Measurements from ENCODE around the gene SESN3. TPM values are rescaled to one million over a fixed set of nuclear protein-coding genes. Genes with fewer than 3 reads are reported as not detected.

SESN3 gene
- total RNA-seq, 6 experiments from 2014 or later = 2.8 to 8.8 (median 5.5) TPM

- no peaks in the 10 kb centered on the region for H3K36me3 ChIP-seq
- TF ChIP-seq POLR2A (IDR thresholded peaks at IDR 0.05) (no peak), CTCF (IDR thresholded peaks at IDR 0.05) (no peak)
- DNase-seq (no peak), ATAC-seq (no peak)
- H3K4me3 ChIP-seq = no peak overlapping the region
- no peak overlapping the region for H3K27ac ChIP-seq
- intact Hi-C loops (cut with DNase I) = no loop called here
- WGBS (ENCODE audit: insufficient coverage, low coverage, low lambda C conversion rate, missing lambda C conversion rate) = 83% methylated on average over 1 of the region's 2 CpGs
- H3K27me3 ChIP-seq = no peaks in the 10 kb centered on the region
- no peaks in the 10 kb centered on the region for H3K9me3 ChIP-seq
- H3K4me1 ChIP-seq = no peaks in the 10 kb centered on the region
These were observed 111.5 kb downstream of the SESN3 start for GRCh38 chr11:95119361-95120060.

GRCh38 chr11:95115597-95115996, 115.4 kb downstream of the SESN3 start:
- Histone ChIP-seq H3K27me3 (no peaks in the 10 kb centered on the region), H3K4me3 (no peak overlapping the region), H3K36me3 (no peaks in the 10 kb centered on the region), H3K27ac (no peak overlapping the region), H3K4me1 (no peaks in the 10 kb centered on the region), H3K9me3 (no peaks in the 10 kb centered on the region)
- DNase-seq = no peak
- no peak for ATAC-seq
- intact Hi-C loops (cut with DNase I) = no loop called here
- 64% methylated on average over 1 of the region's 1 CpG for WGBS (ENCODE audit: insufficient coverage, low coverage, low lambda C conversion rate, missing lambda C conversion rate)
- TF ChIP-seq CTCF (IDR thresholded peaks at IDR 0.05) (no peak), POLR2A (IDR thresholded peaks at IDR 0.05) (no peak)

Other genes starting within 250 kb of the SESN3 start
- not detected for gene KDM4E, start 205.9 kb downstream of the SESN3 start, total RNA-seq
- gene KDM4F, start 181.8 kb downstream of the SESN3 start, total RNA-seq = not detected
- 10 to 100 TPM; 12.5 to 25.1 (median 19.9) TPM for gene SRSF8, start 164.3 kb downstream of the SESN3 start, total RNA-seq
- gene ENDOD1, start 141.4 kb downstream of the SESN3 start, total RNA-seq = 1 to 10 TPM; 3.8 to 8.0 (median 6.2) TPM

Data from right lobe of liver (tissue), 6 donors.